Neural crest cell (in vitro differentiated cells): ENCODE results near the gene GPR132. TPM values are rescaled to one million over a fixed set of nuclear protein-coding genes. Genes with fewer than 3 reads are reported as not detected.

Experiments used
- DNase-seq: peaks from one replicate; pipeline ENCODE4 v3.0.0; 2021; ENCODE audit warnings: low read depth, mixed read lengths, low spot score
- H3K27ac Mint-ChIP-seq: one replicate; pipeline ENCODE4 v1.8.0; 2021; ENCODE audit warnings: mild to moderate bottlenecking, mixed read lengths; ENCODE audit not compliant: unreplicated experiment
- H3K27me3 Mint-ChIP-seq: 2 replicates; pipeline ENCODE4 v1.8.0; 2021; ENCODE audit warnings: low read depth, mild to moderate bottlenecking, mixed read lengths
- H3K36me3 Mint-ChIP-seq: 2 replicates; pipeline ENCODE4 v1.8.0; 2021; ENCODE audit warnings: low read depth, mild to moderate bottlenecking, mixed read lengths
- H3K4me1 Mint-ChIP-seq: 2 replicates; pipeline ENCODE4 v1.8.0; 2021; ENCODE audit warnings: mixed read lengths
- H3K4me3 Mint-ChIP-seq: one replicate; pipeline ENCODE4 v1.8.0; 2021; ENCODE audit warnings: mild to moderate bottlenecking, mixed read lengths
- H3K9me3 Mint-ChIP-seq: 2 replicates; pipeline ENCODE4 v1.8.0; 2021; ENCODE audit warnings: mixed read lengths
- total RNA-seq: library from RNA; stranded (reverse); gene quantifications from 2 replicates; pipeline ENCODE4 v1.2.1, GENCODE V29; 2021
- TF ChIP-seq, protein P1 (sequence below): fragments of 200-600 bp; sonication (generic); conservative IDR thresholded peaks from 2 replicates; pipeline ENCODE4 v1.5.0; 2021; ENCODE audit warnings: antibody characterized with exemption, mild to moderate bottlenecking

Gene GPR132
- total RNA-seq, 1 donor from 2014 or later = not detected

DNA sequence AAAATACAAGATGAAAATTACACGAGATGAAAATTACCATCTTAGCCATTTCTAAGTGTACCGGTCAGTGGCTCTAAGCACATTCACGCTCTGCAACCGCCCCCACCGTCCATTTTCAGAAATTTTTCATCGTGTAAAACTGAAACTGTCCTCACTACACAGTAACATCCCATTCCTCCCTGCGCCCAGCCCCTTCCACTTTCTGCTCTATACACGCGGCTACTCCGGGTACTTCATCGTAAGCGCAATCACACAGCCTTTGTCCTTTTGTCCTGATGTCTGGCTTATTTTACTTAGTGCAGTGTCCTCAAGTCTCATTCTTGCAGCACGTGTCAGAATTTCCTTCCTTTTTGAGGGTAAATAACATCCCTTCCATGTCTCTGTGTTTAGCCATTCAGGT lies 3.6 kb upstream of the GPR132 start:
- Mint-ChIP-seq H3K9me3 (no peaks in the 10 kb centered on the region), H3K4me3 (no peak overlapping the region), H3K27ac (no peak overlapping the region), H3K4me1 (no peaks in the 10 kb centered on the region), H3K27me3 (peaks cover 2% of the 10 kb centered on the region), H3K36me3 (no peaks in the 10 kb centered on the region)
- TF ChIP-seq, protein P1, sequence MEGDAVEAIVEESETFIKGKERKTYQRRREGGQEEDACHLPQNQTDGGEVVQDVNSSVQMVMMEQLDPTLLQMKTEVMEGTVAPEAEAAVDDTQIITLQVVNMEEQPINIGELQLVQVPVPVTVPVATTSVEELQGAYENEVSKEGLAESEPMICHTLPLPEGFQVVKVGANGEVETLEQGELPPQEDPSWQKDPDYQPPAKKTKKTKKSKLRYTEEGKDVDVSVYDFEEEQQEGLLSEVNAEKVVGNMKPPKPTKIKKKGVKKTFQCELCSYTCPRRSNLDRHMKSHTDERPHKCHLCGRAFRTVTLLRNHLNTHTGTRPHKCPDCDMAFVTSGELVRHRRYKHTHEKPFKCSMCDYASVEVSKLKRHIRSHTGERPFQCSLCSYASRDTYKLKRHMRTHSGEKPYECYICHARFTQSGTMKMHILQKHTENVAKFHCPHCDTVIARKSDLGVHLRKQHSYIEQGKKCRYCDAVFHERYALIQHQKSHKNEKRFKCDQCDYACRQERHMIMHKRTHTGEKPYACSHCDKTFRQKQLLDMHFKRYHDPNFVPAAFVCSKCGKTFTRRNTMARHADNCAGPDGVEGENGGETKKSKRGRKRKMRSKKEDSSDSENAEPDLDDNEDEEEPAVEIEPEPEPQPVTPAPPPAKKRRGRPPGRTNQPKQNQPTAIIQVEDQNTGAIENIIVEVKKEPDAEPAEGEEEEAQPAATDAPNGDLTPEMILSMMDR = no peak
- no peak for DNase-seq

DNA sequence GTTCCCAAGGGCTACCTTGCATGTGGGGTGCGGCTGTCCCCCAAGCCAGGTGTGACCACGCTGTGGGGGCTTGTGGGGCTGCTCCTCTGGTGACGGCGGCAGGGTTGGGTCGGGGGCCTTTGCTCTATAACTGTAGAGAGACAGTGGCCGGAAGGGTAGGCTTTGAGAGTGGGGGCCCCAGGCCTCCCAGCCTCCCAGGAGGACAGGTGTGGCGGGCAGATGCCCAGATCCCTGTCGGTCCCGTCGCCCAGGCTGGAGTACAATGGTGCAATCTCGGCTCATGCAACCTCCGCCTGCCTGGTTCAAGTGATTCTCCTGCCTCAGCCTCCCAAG lies 2.7 kb upstream of the GPR132 start:
- Mint-ChIP-seq H3K27me3 (peaks cover 2% of the 10 kb centered on the region), H3K27ac (no peak overlapping the region), H3K4me1 (no peaks in the 10 kb centered on the region), H3K36me3 (no peaks in the 10 kb centered on the region), H3K4me3 (no peak overlapping the region), H3K9me3 (no peaks in the 10 kb centered on the region)
- DNase-seq = no peak
- TF ChIP-seq, protein P1 = no peak

DNA sequence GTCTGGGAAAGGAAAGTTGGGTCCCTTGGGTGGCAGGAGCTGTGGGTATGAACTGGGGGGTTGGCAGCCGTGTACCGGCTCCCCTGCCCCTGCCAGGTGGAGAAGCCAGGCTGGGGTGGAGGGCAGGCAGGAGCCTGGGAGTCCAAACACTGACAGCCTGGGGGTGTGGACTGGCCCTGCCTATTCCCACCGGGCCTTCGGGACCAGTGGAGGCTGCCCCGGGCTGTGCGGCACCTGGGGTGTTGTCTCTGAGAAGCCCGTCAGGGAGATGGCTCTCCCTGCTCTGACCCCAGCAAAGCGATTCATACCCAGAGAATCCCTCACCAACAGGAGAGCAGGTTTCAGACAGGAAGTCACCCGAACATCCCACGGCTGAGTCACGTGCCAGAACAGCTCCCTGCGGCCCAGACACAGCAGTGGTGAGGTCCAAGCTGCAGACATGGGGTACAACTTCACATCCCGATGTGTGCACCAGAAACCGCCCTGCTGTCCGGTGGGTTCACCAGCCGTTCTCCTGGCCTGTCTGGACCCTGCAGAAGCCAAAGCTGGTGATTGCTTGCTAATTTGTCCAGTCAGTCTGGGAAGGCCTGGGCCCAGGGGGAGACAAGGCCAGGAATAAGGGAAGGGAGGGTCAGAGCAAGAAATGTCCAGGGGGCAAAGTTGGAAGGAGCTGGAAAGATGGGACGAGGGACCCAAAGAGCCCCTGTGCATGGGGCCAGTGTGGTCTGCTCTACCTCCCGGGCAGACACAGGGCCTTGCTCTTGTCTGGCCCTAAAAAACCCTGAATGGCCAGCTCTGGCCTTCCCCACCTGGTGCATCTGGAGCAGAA lies 2.1 kb upstream of the GPR132 start:
- Mint-ChIP-seq H3K4me3 (no peak overlapping the region), H3K36me3 (no peaks in the 10 kb centered on the region), H3K9me3 (no peaks in the 10 kb centered on the region), H3K27ac (peak overlapping the region; percentile 12), H3K27me3 (peaks cover 2% of the 10 kb centered on the region), H3K4me1 (no peaks in the 10 kb centered on the region)
- no peak for DNase-seq
- TF ChIP-seq, protein P1 = no peak

DNA sequence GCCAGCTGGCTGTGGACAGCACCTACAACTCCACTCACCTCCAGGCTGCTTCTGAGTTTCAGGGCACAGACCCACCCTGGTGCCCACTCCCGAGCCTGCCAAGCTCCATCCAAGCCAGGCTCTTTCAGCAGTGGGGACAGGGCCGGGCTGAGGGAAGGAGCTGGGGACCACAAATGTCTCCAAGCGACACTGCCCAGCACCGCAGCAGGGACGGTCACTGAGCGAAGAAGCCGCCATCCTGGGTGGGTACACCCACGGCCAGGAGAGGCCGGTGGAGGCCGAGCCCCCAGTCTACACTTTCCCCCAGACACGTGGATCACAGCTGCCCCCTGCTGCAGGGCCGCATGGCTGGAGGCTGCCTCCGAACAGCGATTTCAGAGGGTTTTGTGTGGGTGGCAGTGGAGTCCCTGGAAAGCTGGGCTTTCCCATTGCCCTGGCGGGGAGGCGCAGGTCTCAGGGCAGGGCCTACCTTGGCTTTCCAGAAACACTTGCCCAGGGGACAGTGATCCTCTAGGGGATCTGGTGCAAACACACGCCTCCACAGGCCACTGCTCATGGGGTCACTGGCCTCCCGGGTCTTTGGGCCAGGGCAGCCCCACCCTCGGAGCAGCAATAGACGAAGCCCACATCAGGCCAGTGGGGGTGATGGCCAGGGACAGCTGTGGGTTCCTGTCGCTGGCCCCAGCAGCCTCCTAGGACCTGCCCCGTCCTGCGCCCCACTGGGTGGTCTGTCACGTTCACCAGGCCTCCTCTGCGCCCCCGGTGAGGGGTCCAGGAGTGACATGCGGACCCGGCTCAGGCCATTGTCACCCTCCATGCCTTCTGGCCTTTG lies 1.2 kb upstream of the GPR132 start:
- Mint-ChIP-seq H3K27ac (no peak overlapping the region), H3K4me1 (no peaks in the 10 kb centered on the region), H3K9me3 (no peaks in the 10 kb centered on the region), H3K27me3 (no peaks in the 10 kb centered on the region), H3K36me3 (no peaks in the 10 kb centered on the region), H3K4me3 (no peak overlapping the region)
- TF ChIP-seq, protein P1 = no peak
- DNase-seq = no peak

DNA sequence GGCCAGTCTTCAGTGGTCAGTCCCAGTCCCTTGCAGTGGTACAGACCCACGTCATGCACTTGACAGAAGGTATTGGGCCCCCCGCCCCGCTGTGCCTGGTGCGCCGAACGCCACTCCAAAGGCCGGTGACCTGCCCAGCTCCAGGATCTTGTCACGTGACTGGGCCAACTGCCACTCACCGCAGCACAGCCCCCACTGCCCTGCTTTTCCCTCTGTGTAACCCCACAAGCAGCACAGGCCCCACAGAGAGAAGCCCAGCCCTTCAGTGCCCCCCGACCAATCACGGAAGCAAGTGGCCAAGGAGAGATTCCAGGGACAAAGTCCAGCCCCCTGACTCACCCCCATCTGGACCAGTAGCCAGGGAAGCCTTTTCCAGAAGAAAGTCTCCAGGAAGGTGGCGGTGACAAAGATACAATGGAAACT lies 498 bp downstream of the GPR132 start:
- Mint-ChIP-seq H3K27me3 (no peaks in the 10 kb centered on the region), H3K36me3 (no peaks in the 10 kb centered on the region), H3K4me1 (no peaks in the 10 kb centered on the region), H3K27ac (no peak overlapping the region), H3K9me3 (no peaks in the 10 kb centered on the region), H3K4me3 (no peak overlapping the region)
- TF ChIP-seq, protein P1 = no peak
- DNase-seq = no peak
